ENCODE measurements around the gene SPEM1. TPM values are rescaled to one million over a fixed set of nuclear protein-coding genes. Genes with fewer than 3 reads are reported as not detected.

Gene SPEM1
- total RNA-seq, 1 donor from 2014 or later, result 0.31 TPM

- Mint-ChIP-seq H3K36me3 (peaks cover 5% of the 10 kb centered on the region), H3K27ac (peak within 1 kb of the TSS; percentile 89), H3K27me3 (no peaks in the 10 kb centered on the region), H3K4me1 (ENCODE audit: unreplicated experiment) (peaks cover 6% of the 10 kb centered on the region), H3K9me3 (no peaks in the 10 kb centered on the region), H3K4me3 (peak within 1 kb of the TSS; percentile 96)
- DNase-seq (ENCODE audit: extremely low spot score, unreplicated experiment), result peak; percentile 90
- peak; percentile 76 for TF ChIP-seq CTCF (conservative IDR thresholded peaks at IDR 0.05)
These were observed 25.5 kb upstream of the SPEM1 start, which contains the start of gene PLSCR3 for GRCh38 chr17:7394452-7395191. TSS of gene PLSCR3 (minus strand) at chr17:7394525. CDS start at chr17:7394110, 415 bp downstream.

GRCh38 chr17:7396147-7396546 is 24.0 kb upstream of the SPEM1 start:
- H3K9me3 Mint-ChIP-seq, result no peaks in the 10 kb centered on the region
- no peaks in the 10 kb centered on the region for H3K36me3 Mint-ChIP-seq
- H3K4me1 Mint-ChIP-seq (ENCODE audit: unreplicated experiment), result peaks cover 9% of the 10 kb centered on the region
- TF ChIP-seq CTCF (conservative IDR thresholded peaks at IDR 0.05), result no peak
- H3K27me3 Mint-ChIP-seq, result no peaks in the 10 kb centered on the region
- H3K27ac Mint-ChIP-seq, result no peak overlapping the region
- DNase-seq (ENCODE audit: extremely low spot score, unreplicated experiment), result no peak
- H3K4me3 Mint-ChIP-seq, result peak overlapping the region; percentile 66

- Mint-ChIP-seq H3K4me3 (no peak overlapping the region), H3K36me3 (no peaks in the 10 kb centered on the region), H3K9me3 (no peaks in the 10 kb centered on the region), H3K27ac (no peak overlapping the region), H3K27me3 (no peaks in the 10 kb centered on the region), H3K4me1 (ENCODE audit: unreplicated experiment) (peaks cover 14% of the 10 kb centered on the region)
- DNase-seq (ENCODE audit: extremely low spot score, unreplicated experiment), result no peak
- no peak for TF ChIP-seq CTCF (conservative IDR thresholded peaks at IDR 0.05)
These were observed 21.5 kb upstream of the SPEM1 start for GRCh38 chr17:7398612-7399011.

GRCh38 chr17:7403043-7403726 is 16.9 kb upstream of the SPEM1 start:
- H3K27ac Mint-ChIP-seq, result peak overlapping the region; percentile 96
- no peak for TF ChIP-seq CTCF (conservative IDR thresholded peaks at IDR 0.05)
- peaks cover 4% of the 10 kb centered on the region for H3K27me3 Mint-ChIP-seq
- H3K9me3 Mint-ChIP-seq, result no peaks in the 10 kb centered on the region
- no peaks in the 10 kb centered on the region for H3K36me3 Mint-ChIP-seq
- no peak for DNase-seq (ENCODE audit: extremely low spot score, unreplicated experiment)
- H3K4me1 Mint-ChIP-seq (ENCODE audit: unreplicated experiment), result peaks cover 14% of the 10 kb centered on the region
- peak overlapping the region; percentile 94 for H3K4me3 Mint-ChIP-seq

- peaks cover 14% of the 10 kb centered on the region for H3K4me1 Mint-ChIP-seq (ENCODE audit: unreplicated experiment)
- H3K27me3 Mint-ChIP-seq, result peaks cover 4% of the 10 kb centered on the region
- DNase-seq (ENCODE audit: extremely low spot score, unreplicated experiment), result no peak
- no peak for TF ChIP-seq CTCF (conservative IDR thresholded peaks at IDR 0.05)
- H3K36me3 Mint-ChIP-seq, result no peaks in the 10 kb centered on the region
- H3K4me3 Mint-ChIP-seq, result peak overlapping the region; percentile 94
- H3K27ac Mint-ChIP-seq, result peak overlapping the region; percentile 96
- H3K9me3 Mint-ChIP-seq, result no peaks in the 10 kb centered on the region
These were observed 16.5 kb upstream of the SPEM1 start for GRCh38 chr17:7403727-7403976.

All from type B pancreatic cell (in vitro differentiated cells).